HG03066 (cell line): Measurements from ENCODE around the gene BTBD16.

Experiments
- ATAC-seq: cut with Tn5 transposase; IDR thresholded peaks from one replicate; pipeline ENCODE4 v1.9.1; 2021; ENCODE audit warnings: low read depth; ENCODE audit not compliant: unreplicated experiment

BTBD16 gene

GRCh38 chr10:122292376-122292775 is 21.3 kb downstream of the BTBD16 start:
- no peak for ATAC-seq

GRCh38 chr10:122293156-122293960 is 22.3 kb downstream of the BTBD16 start:
- no peak for ATAC-seq

GRCh38 chr10:122293961-122294380 is 22.9 kb downstream of the BTBD16 start:
- ATAC-seq, result no peak

GRCh38 chr10:122294511-122295450 is 23.7 kb downstream of the BTBD16 start:
- ATAC-seq, result no peak

- ATAC-seq, result no peak
Observed at GRCh38 chr10:122295451-122295809, 24.3 kb downstream of the BTBD16 start.

GRCh38 chr10:122296363-122297120 is 25.4 kb downstream of the BTBD16 start:
- no peak for ATAC-seq

- no peak for ATAC-seq
Observed at GRCh38 chr10:122297583-122297982, 26.5 kb downstream of the BTBD16 start.

GRCh38 chr10:122298206-122298597 is 27.1 kb downstream of the BTBD16 start:
- ATAC-seq, result no peak

- peak; percentile 58 for ATAC-seq
Observed at GRCh38 chr10:122298598-122299301, 27.7 kb downstream of the BTBD16 start.

- no peak for ATAC-seq
Observed at GRCh38 chr10:122299423-122300075, 28.5 kb downstream of the BTBD16 start.

- no peak for ATAC-seq
Observed at GRCh38 chr10:122301055-122301810, 30.1 kb downstream of the BTBD16 start.

GRCh38 chr10:122301811-122302115 is 30.7 kb downstream of the BTBD16 start:
- ATAC-seq, result no peak

- no peak for ATAC-seq
Observed at GRCh38 chr10:122302315-122302714, 31.2 kb downstream of the BTBD16 start.

GRCh38 chr10:122303271-122304053 is 32.4 kb downstream of the BTBD16 start:
- no peak for ATAC-seq

- no peak for ATAC-seq
Observed at GRCh38 chr10:122304054-122304579, 33.0 kb downstream of the BTBD16 start.

GRCh38 chr10:122306282-122306681 is 35.2 kb downstream of the BTBD16 start:
- no peak for ATAC-seq

- no peak for ATAC-seq
Observed at GRCh38 chr10:122306744-122307143, 35.6 kb downstream of the BTBD16 start.
